Parathyroid adenoma (tissue), 2 donors: ENCODE data around the gene NOL12.

Source experiments
- H2AFZ ChIP-seq: fragments of 300-600 bp; sonication (generic); one replicate; pipeline ENCODE4 v1.7.0; 2017; ENCODE audit warnings: antibody characterized with exemption, mild to moderate bottlenecking
- H3K27ac ChIP-seq: fragments of 300-600 bp; sonication (generic); one replicate; pipeline ENCODE4 v1.7.0; 2017
- H3K27me3 ChIP-seq: fragments of 300-600 bp; sonication (generic); one replicate; pipeline ENCODE4 v1.7.0; 2017; ENCODE audit warnings: low read length; ENCODE audit not compliant: control insufficient read depth, insufficient read depth
- H3K36me3 ChIP-seq: fragments of 300-600 bp; sonication (generic); one replicate; pipeline ENCODE4 v1.7.0; 2017; ENCODE audit warnings: low read length; ENCODE audit not compliant: control insufficient read depth, insufficient read depth
- H3K4me1 ChIP-seq: fragments of 300-600 bp; sonication (generic); one replicate; pipeline ENCODE4 v1.7.0; 2017; ENCODE audit warnings: control low read depth
- H3K4me2 ChIP-seq: fragments of 300-600 bp; sonication (generic); one replicate; pipeline ENCODE4 v1.7.0; 2017; ENCODE audit warnings: low read length
- H3K4me3 ChIP-seq: fragments of 300-600 bp; sonication (generic); one replicate; pipeline ENCODE4 v1.7.0; 2017; ENCODE audit warnings: low read depth, low read length
- H3K79me2 ChIP-seq: fragments of 300-600 bp; sonication (generic); one replicate; pipeline ENCODE4 v1.7.0; 2017; ENCODE audit warnings: control low read depth
- H3K9ac ChIP-seq: fragments of 300-600 bp; sonication (generic); one replicate; pipeline ENCODE4 v1.7.0; 2017; ENCODE audit warnings: mild to moderate bottlenecking
- H3K9me3 ChIP-seq: fragments of 300-600 bp; sonication (generic); one replicate; pipeline ENCODE4 v1.7.0; 2017; ENCODE audit warnings: low read length; ENCODE audit not compliant: control insufficient read depth
- TF ChIP-seq, protein P1 (sequence below): fragments of 300-600 bp; sonication (generic); IDR thresholded peaks from one replicate; pipeline ENCODE4 v1.7.0; 2017; ENCODE audit warnings: antibody characterized with exemption, mild to moderate bottlenecking
- donor health status: primary hyperparathyroidism.

Gene NOL12

DNA sequence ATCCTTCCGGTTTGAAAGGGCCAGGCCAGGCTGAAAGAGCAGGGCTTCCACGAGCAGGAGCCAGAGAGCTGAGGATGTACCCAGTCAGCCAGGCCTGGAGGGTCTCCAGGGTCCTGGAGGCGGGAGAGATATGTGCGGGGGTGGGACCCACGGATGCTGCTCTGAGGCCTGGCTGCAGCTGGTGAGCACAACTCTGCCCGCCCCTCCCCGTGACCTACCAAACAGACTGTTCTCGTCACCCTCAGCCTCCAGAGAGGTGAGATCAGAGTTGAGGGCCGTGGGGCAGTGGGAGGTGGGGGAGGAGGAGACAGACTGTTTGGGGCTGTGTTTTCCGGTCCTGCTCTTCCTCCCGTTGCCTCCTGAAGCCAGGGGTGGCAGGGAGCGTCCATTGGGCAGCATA lies 52.9 kb downstream of the NOL12 start:
- no peaks in the 10 kb centered on the region for H3K36me3 ChIP-seq
- no peaks in the 10 kb centered on the region for H3K27me3 ChIP-seq
- H3K79me2 ChIP-seq: no peaks in the 10 kb centered on the region
- no peaks in the 10 kb centered on the region for H3K9me3 ChIP-seq
- no peak overlapping the region for H3K4me3 ChIP-seq
- H3K9ac ChIP-seq: no peak overlapping the region
- H3K4me1 ChIP-seq: peaks cover 5% of the 10 kb centered on the region
- no peak overlapping the region for H3K27ac ChIP-seq
- TF ChIP-seq, protein P1, sequence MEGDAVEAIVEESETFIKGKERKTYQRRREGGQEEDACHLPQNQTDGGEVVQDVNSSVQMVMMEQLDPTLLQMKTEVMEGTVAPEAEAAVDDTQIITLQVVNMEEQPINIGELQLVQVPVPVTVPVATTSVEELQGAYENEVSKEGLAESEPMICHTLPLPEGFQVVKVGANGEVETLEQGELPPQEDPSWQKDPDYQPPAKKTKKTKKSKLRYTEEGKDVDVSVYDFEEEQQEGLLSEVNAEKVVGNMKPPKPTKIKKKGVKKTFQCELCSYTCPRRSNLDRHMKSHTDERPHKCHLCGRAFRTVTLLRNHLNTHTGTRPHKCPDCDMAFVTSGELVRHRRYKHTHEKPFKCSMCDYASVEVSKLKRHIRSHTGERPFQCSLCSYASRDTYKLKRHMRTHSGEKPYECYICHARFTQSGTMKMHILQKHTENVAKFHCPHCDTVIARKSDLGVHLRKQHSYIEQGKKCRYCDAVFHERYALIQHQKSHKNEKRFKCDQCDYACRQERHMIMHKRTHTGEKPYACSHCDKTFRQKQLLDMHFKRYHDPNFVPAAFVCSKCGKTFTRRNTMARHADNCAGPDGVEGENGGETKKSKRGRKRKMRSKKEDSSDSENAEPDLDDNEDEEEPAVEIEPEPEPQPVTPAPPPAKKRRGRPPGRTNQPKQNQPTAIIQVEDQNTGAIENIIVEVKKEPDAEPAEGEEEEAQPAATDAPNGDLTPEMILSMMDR: no peak
- H3K4me2 ChIP-seq: no peak overlapping the region
- no peak overlapping the region for H2AFZ ChIP-seq

GRCh38 chr22:37739611-37740049 lies 53.5 kb downstream of the NOL12 start:
- Histone ChIP-seq H3K27me3 (no peaks in the 10 kb centered on the region), H3K9ac (no peak overlapping the region), H3K36me3 (no peaks in the 10 kb centered on the region), H3K79me2 (no peaks in the 10 kb centered on the region), H2AFZ (no peak overlapping the region), H3K4me3 (no peak overlapping the region), H3K4me2 (no peak overlapping the region), H3K27ac (no peak overlapping the region), H3K9me3 (no peaks in the 10 kb centered on the region), H3K4me1 (peaks cover 5% of the 10 kb centered on the region)
- TF ChIP-seq, protein P1: no peak

DNA sequence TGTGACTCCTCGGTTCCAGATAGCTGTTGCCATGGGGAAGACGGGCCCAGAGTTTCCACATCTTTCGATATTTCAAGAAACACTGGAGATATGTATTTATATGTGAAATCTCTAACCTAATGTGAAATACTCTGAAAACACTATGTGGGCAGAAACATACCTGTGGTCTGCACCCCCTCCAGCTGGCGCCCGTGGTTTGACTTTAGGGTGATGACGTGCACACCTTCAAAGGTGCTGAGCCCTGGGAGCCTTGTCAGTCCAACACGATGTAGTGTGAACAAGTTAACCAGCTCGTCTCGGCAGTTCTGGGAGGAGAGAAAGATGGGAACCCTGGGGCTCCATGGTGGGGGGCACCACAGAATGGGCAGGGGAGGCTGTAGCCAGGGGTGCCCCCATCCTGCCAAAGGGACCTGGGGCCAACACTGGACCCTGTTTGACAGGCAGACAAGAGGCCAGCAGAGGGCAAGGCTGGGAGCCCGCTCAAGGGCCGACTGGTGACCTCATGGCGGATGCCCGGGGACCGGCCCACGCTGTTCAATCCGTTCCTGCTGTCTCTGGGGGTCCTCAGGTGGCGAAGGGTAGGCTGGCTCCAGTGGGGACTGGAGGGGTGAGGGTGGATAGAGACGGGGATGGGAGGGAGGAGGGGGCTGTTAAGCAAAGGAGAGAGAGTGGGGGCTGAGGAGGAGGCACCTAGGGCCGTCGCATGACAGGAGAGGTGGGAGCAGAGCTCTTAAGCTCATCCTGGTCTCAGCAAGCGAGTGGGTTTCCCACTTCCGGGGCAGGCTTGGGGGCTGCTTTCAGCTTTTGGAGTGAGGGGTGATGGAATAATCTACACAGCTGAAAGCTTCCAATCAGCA lies 54.5 kb downstream of the NOL12 start:
- Histone ChIP-seq H3K9ac (no peak overlapping the region), H3K4me1 (no peaks in the 10 kb centered on the region)

GRCh38 chr22:37741312-37741795 lies 55.2 kb downstream of the NOL12 start:
- H3K9me3 ChIP-seq: no peaks in the 10 kb centered on the region
- H3K36me3 ChIP-seq: no peaks in the 10 kb centered on the region
- TF ChIP-seq, protein P1: no peak
- no peaks in the 10 kb centered on the region for H3K4me1 ChIP-seq
- H3K27ac ChIP-seq: no peak overlapping the region
- H2AFZ ChIP-seq: no peak overlapping the region
- H3K9ac ChIP-seq: no peak overlapping the region
- no peak overlapping the region for H3K4me2 ChIP-seq
- H3K4me3 ChIP-seq: no peak overlapping the region
- no peaks in the 10 kb centered on the region for H3K79me2 ChIP-seq
- no peaks in the 10 kb centered on the region for H3K27me3 ChIP-seq

More for the DNA sequence above, 54.5 kb downstream of the NOL12 start:
- TF ChIP-seq, protein P1: no peak
- no peak overlapping the region for H3K27ac ChIP-seq
- no peaks in the 10 kb centered on the region for H3K36me3 ChIP-seq
- H3K9me3 ChIP-seq: no peaks in the 10 kb centered on the region
- H3K4me3 ChIP-seq: no peak overlapping the region
- H3K4me2 ChIP-seq: no peak overlapping the region
- no peaks in the 10 kb centered on the region for H3K79me2 ChIP-seq
- no peaks in the 10 kb centered on the region for H3K27me3 ChIP-seq
- no peak overlapping the region for H2AFZ ChIP-seq
